GM23248 (cell line): ENCODE data around the gene NEDD4L.

Experiments
- EZH2 ChIP-seq: fragments of 200-600 bp; sonication (generic); IDR thresholded peaks from 2 replicates; pipeline ENCODE4 v1.6.1; 2018; ENCODE audit warnings: antibody characterized with exemption, mild to moderate bottlenecking; ENCODE audit not compliant: insufficient read depth, poor library complexity, severe bottlenecking
- EZH2phosphoT487 ChIP-seq: fragments of 200-600 bp; sonication (generic); IDR thresholded peaks from 2 replicates; pipeline ENCODE4 v1.6.1; 2018; ENCODE audit warnings: antibody characterized with exemption, moderate library complexity, mild to moderate bottlenecking, low read depth; ENCODE audit not compliant: insufficient read depth

DNA sequence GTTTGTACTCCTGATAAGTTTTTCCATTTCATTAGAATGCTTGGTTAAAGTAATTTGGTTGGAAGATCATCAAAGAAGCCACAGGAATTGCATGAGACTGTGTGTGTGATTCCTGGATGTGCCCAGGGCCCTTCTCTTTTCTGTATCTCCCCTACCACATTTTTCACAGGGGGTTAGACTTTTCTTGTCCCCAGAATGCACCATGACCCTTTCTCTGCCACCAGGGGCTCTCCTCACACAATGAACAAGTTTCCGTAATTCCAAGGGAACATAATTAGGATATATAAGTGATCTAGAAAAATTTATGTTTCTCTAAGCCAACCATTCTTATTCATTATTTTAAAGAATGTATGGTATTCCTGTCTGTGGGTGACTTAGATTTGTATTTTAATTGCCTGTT, 291.8 kb downstream of the NEDD4L start:
- TF ChIP-seq EZH2phosphoT487 (no peak), EZH2 (no peak)
